HG02943 (cell line): Measurements from ENCODE around the gene APOBEC3B.
A peak's percentile ranks its signal among the peaks of the same experiment; 100 is the strongest.
"Not testable (repeated sequence)": the region's sequence is repeated elsewhere in the genome, so short reads cannot be mapped to it uniquely, and the experiment has no call there.

Source experiments
- ATAC-seq: cut with Tn5 transposase; IDR thresholded peaks from one replicate; pipeline ENCODE4 v1.9.1; 2021; ENCODE audit warnings: mild to moderate bottlenecking, low read depth, moderate library complexity; ENCODE audit not compliant: unreplicated experiment

APOBEC3B gene

GRCh38 chr22:38965614-38966379, 16.4 kb upstream of the APOBEC3B start:
- ATAC-seq: no peak

GRCh38 chr22:38966380-38966702, 15.8 kb upstream of the APOBEC3B start:
- no peak for ATAC-seq

GRCh38 chr22:38966942-38967341, 15.2 kb upstream of the APOBEC3B start:
- no peak for ATAC-seq

GRCh38 chr22:38967451-38968450, 14.4 kb upstream of the APOBEC3B start:
- ATAC-seq: no peak

- ATAC-seq: no peak
Measured at GRCh38 chr22:38968801-38969200, 13.3 kb upstream of the APOBEC3B start.

- no peak for ATAC-seq
Measured at GRCh38 chr22:38970551-38970950, 11.6 kb upstream of the APOBEC3B start.

GRCh38 chr22:38971202-38971601, 10.9 kb upstream of the APOBEC3B start:
- ATAC-seq: no peak

- no peak for ATAC-seq
Measured at GRCh38 chr22:38971791-38972190, 10.4 kb upstream of the APOBEC3B start.

GRCh38 chr22:38972558-38972957, 9.6 kb upstream of the APOBEC3B start:
- ATAC-seq: no peak

- no peak for ATAC-seq
Measured at GRCh38 chr22:38973289-38974169, 8.6 kb upstream of the APOBEC3B start.

- no peak for ATAC-seq
Measured at GRCh38 chr22:38974170-38974825, 7.8 kb upstream of the APOBEC3B start.

GRCh38 chr22:38974826-38975175, 7.3 kb upstream of the APOBEC3B start:
- ATAC-seq: no peak

- not testable (repeated sequence) for ATAC-seq
Measured at GRCh38 chr22:38977289-38977688, 4.9 kb upstream of the APOBEC3B start.

GRCh38 chr22:38980587-38980986, 1.6 kb upstream of the APOBEC3B start:
- not testable (repeated sequence) for ATAC-seq

- peak; percentile 15 for ATAC-seq
Measured at GRCh38 chr22:38981005-38981991, 849 bp upstream of the APOBEC3B start.

- ATAC-seq: no peak
Measured at GRCh38 chr22:38984224-38984623, 2.1 kb downstream of the APOBEC3B start.

- ATAC-seq: peak; percentile 53
Measured at GRCh38 chr22:38984784-38985757, 2.9 kb downstream of the APOBEC3B start.

GRCh38 chr22:38986629-38987028, 4.5 kb downstream of the APOBEC3B start:
- no peak for ATAC-seq
